Measurements from ENCODE around the gene VCX3B. TPM values are rescaled to one million over a fixed set of nuclear protein-coding genes. Genes with fewer than 3 reads are reported as not detected.
"Not testable (repeated sequence)": the region's sequence is repeated elsewhere in the genome, so short reads cannot be mapped to it uniquely, and the experiment has no call there.

Gene VCX3B
- not detected in 2 replicates for total RNA-seq (ENCODE audit: low replicate concordance)
- long read RNA-seq = 0 reads

DNA sequence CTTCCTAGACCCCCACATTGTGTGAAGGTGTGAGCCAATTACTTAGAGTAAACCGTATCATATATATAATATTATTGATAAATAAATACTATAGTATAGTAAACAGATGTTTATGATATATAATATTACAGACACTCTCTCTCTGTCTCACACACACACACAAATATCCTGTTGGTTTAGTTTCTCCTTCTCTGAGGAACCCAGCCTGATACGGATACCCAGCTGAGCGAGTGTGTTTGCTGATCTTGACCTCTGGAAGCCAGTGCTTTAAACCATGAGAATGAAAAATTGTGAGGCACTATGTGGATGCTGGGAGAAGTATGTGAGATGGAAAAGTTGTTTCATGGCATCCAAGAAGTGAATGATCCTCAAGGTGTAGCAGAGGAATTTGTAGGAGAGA, at the start of gene VCX3B:
VCX3B (plus strand) TSS at position 301 of the 400 bp plus-strand sequence. CDS start 621 bp downstream, outside the sequence.
- H3K27me3 Mint-ChIP-seq; H3K9me3 Mint-ChIP-seq; H3K27ac Mint-ChIP-seq; DNase-seq (ENCODE audit: extremely low spot score, unreplicated experiment); H3K4me3 Mint-ChIP-seq; H3K4me1 Mint-ChIP-seq (ENCODE audit: unreplicated experiment); H3K36me3 Mint-ChIP-seq: not testable (repeated sequence)

DNA sequence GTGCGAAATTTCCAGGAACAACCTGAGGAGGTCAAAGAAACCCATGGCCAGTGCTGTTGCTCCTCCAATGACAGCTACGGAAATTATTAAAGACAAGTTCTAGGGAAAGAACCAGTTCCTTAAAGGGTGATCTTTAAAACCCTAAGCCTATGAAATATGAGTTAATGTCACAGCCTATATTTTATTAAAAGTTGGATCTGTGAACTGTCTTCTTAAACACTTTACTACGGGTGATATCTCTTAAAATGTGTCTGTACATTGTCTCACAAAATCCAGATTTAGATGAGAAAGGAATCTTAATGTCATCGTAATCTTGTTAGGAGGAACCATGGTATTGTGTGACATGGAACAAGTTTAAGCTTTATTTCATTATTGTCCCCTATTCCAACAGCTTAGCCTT, 46.3 kb upstream of the VCX3B start:
- Mint-ChIP-seq H3K9me3 (no peaks in the 10 kb centered on the region), H3K4me1 (ENCODE audit: unreplicated experiment) (no peaks in the 10 kb centered on the region), H3K27ac (no peak overlapping the region), H3K27me3 (peaks cover 3% of the 10 kb centered on the region), H3K4me3 (no peak overlapping the region), H3K36me3 (no peaks in the 10 kb centered on the region)
- TF ChIP-seq, protein P1, sequence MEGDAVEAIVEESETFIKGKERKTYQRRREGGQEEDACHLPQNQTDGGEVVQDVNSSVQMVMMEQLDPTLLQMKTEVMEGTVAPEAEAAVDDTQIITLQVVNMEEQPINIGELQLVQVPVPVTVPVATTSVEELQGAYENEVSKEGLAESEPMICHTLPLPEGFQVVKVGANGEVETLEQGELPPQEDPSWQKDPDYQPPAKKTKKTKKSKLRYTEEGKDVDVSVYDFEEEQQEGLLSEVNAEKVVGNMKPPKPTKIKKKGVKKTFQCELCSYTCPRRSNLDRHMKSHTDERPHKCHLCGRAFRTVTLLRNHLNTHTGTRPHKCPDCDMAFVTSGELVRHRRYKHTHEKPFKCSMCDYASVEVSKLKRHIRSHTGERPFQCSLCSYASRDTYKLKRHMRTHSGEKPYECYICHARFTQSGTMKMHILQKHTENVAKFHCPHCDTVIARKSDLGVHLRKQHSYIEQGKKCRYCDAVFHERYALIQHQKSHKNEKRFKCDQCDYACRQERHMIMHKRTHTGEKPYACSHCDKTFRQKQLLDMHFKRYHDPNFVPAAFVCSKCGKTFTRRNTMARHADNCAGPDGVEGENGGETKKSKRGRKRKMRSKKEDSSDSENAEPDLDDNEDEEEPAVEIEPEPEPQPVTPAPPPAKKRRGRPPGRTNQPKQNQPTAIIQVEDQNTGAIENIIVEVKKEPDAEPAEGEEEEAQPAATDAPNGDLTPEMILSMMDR (conservative IDR thresholded peaks at IDR 0.05) = no peak
- DNase-seq (ENCODE audit: extremely low spot score, unreplicated experiment) = no peak

DNA sequence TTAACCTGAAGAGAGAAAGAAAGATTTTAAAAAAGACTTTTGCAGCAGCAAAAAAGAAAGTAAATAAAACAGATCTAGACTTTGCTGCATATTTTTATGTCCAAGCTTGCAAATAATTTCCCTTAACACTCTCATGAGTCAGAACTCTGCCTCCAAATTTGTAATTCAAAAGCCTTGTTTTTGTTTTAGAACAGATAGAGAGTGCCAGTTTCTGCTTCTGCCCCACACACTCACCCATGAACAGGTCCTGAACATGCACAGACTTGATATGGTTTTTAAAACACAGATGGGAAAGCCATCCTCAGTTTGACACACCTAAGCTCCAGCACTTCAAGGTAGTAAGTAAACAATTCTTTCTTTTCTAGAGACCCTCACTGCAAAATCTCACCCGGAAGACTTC, 39.7 kb upstream of the VCX3B start:
- Mint-ChIP-seq H3K4me3 (no peak overlapping the region), H3K4me1 (ENCODE audit: unreplicated experiment) (peaks cover 8% of the 10 kb centered on the region), H3K36me3 (no peaks in the 10 kb centered on the region), H3K27me3 (peaks cover 2% of the 10 kb centered on the region), H3K27ac (no peak overlapping the region), H3K9me3 (no peaks in the 10 kb centered on the region)
- TF ChIP-seq, protein P1 (conservative IDR thresholded peaks at IDR 0.05) = no peak
- DNase-seq (ENCODE audit: extremely low spot score, unreplicated experiment) = no peak

DNA sequence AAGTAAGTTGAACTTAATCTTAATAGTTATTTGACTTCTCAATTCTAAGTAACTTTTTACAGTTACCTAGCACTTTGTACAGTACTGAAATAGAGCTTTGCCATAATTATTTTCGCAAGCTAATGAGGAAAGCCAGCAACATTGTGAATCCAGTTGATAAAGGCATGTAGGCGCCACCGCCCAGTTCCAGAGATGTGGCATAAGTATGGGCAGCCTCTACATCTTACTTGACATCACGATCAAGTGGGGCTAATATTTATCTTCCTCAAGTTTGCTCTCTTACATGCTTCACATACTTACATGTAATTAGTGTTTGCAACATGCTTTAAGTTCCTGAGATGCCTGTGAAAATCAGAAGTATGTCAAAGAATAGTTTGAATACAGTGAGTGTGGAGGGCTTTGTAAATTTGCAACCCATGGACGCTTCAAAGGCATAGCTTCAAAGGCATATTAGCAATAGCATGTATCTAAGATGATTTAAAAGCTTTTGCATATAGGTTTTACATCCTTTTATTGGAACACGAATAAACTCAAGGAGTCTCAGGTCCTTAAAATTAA, 34.9 kb upstream of the VCX3B start:
- Mint-ChIP-seq H3K27ac (no peak overlapping the region), H3K4me3 (no peak overlapping the region), H3K9me3 (no peaks in the 10 kb centered on the region), H3K36me3 (no peaks in the 10 kb centered on the region), H3K4me1 (ENCODE audit: unreplicated experiment) (peaks cover 8% of the 10 kb centered on the region), H3K27me3 (peaks cover 5% of the 10 kb centered on the region)
- no peak for DNase-seq (ENCODE audit: extremely low spot score, unreplicated experiment)
- TF ChIP-seq, protein P1 (conservative IDR thresholded peaks at IDR 0.05) = no peak

DNA sequence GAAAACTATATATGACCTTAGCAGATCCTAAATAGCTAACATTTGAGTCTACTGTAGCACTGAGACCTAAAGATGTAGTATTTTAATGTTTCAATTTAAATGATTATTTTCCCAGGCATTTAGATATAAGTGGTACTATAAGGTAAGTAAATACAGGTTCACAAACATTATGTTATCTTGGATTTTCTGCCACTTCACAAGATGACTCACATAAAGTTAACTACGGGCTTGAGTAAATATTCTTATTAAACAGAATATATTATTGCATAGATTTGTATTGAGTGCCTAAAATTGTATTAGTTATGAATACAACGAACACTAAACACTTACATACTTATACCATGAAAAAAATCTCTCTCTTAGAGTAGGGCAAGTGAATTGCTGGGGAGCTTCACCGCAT, 34.2 kb upstream of the VCX3B start:
- Mint-ChIP-seq H3K36me3 (no peaks in the 10 kb centered on the region), H3K4me3 (no peak overlapping the region), H3K27me3 (peaks cover 5% of the 10 kb centered on the region), H3K4me1 (ENCODE audit: unreplicated experiment) (peaks cover 2% of the 10 kb centered on the region), H3K9me3 (no peaks in the 10 kb centered on the region), H3K27ac (no peak overlapping the region)
- TF ChIP-seq, protein P1 (conservative IDR thresholded peaks at IDR 0.05) = no peak
- DNase-seq (ENCODE audit: extremely low spot score, unreplicated experiment) = no peak

DNA sequence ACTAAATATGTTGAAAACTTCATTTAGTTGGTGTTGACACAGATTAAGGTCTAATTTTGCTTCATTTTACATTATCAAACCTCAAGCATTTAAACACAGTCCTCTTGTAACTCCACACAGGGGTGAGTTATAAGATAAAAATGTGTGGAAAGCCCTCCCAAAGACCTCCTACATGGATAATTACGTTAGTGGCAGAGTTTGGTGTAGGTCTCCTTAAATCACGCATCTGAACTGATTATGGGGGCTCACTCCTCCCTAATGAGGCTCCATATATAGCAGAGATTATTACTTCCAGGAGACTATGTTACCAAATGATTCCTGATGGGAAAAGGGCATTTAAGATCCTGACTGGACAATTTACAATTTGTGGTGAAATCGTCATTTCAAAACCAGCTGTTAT, 32.2 kb upstream of the VCX3B start:
- Mint-ChIP-seq H3K27ac (no peak overlapping the region), H3K27me3 (peaks cover 5% of the 10 kb centered on the region), H3K4me3 (no peak overlapping the region), H3K9me3 (no peaks in the 10 kb centered on the region), H3K4me1 (ENCODE audit: unreplicated experiment) (no peaks in the 10 kb centered on the region), H3K36me3 (no peaks in the 10 kb centered on the region)
- TF ChIP-seq, protein P1 (conservative IDR thresholded peaks at IDR 0.05) = no peak
- DNase-seq (ENCODE audit: extremely low spot score, unreplicated experiment) = no peak

Data from type B pancreatic cell (in vitro differentiated cells).